Spleen (tissue), 11 donors: ENCODE measurements around the gene PHF20. TPM values are rescaled to one million over a fixed set of nuclear protein-coding genes. Genes with fewer than 3 reads are reported as not detected.
"Not testable (repeated sequence)": the region's sequence is repeated elsewhere in the genome, so short reads cannot be mapped to it uniquely, and the experiment has no call there.

Experiments used
- DNase-seq: peaks from one replicate; pipeline ENCODE4 v3.0.0-alpha.2; 2020
- H3K27ac ChIP-seq, 8 donors: fragments of 200-600 bp; sonication (generic) in 7 of 8; 1 replicate in 4 of 8; 2 replicates in 4 of 8; pipeline versions ENCODE4 v1.5.0 to v1.8.0; 2016 to 2021; ENCODE audit warnings: inconsistent platforms in 4 of 8, mild to moderate bottlenecking in 4 of 8, moderate library complexity in 1 of 8
- H3K27me3 ChIP-seq, 7 donors: fragments of 200-600 bp; sonication (generic) in 6 of 7; replicated peaks in 1 of 7; 1 replicate in 4 of 7; 2 replicates in 3 of 7; pipeline versions ENCODE4 v1.5.0 to v1.8.0; 2016 to 2021; ENCODE audit warnings: inconsistent platforms in 3 of 7, mild to moderate bottlenecking in 1 of 7
- H3K36me3 ChIP-seq, 6 donors: fragments of 200-600 bp; sonication (generic) in 5 of 6; 1 replicate in 4 of 6; 2 replicates in 2 of 6; pipeline versions ENCODE4 v1.5.0 to v1.8.0; 2016 to 2021; ENCODE audit warnings: inconsistent platforms in 2 of 6
- H3K4me1 ChIP-seq, 6 donors: fragments of 200-600 bp; sonication (generic) in 5 of 6; 1 replicate in 3 of 6; 2 replicates in 3 of 6; pipeline versions ENCODE4 v1.5.0 to v1.8.0; 2016 to 2021; ENCODE audit warnings: inconsistent platforms in 3 of 6
- H3K4me3 ChIP-seq, 8 donors: fragments of 200-600 bp; sonication (generic) in 7 of 8; 1 replicate in 4 of 8; 2 replicates in 4 of 8; pipeline versions ENCODE4 v1.5.0 to v1.8.0; 2016 to 2021; ENCODE audit warnings: inconsistent platforms in 4 of 8, mild to moderate bottlenecking in 4 of 8, moderate library complexity in 2 of 8
- H3K9me3 ChIP-seq, 8 donors: fragments of 200-600 bp; sonication (generic) in 7 of 8; 1 replicate in 4 of 8; 2 replicates in 4 of 8; pipeline versions ENCODE4 v1.5.0 to v1.8.0; 2016 to 2021; ENCODE audit warnings: inconsistent platforms in 4 of 8
- CTCF ChIP-seq, 11 experiments: fragments of 200-600 bp in 7 of 11; fragments of 450-650 bp in 4 of 11; sonication (generic) in 4 of 11; IDR thresholded peaks in 8 of 11; conservative IDR thresholded peaks in 3 of 11; 1 replicate in 7 of 11; 2 replicates in 4 of 11; pipeline versions ENCODE4 v1.4.0 to v1.8.0; 2016 to 2021; ENCODE audit warnings: antibody characterized with exemption in 11 of 11, inconsistent platforms in 4 of 11, mild to moderate bottlenecking in 1 of 11
- POLR2A ChIP-seq, 3 donors: fragments of 450-650 bp; IDR thresholded peaks; one replicate each; pipeline ENCODE4 v1.5.1; 2017; ENCODE audit warnings: antibody characterized with exemption in 3 of 3, mild to moderate bottlenecking in 1 of 3
- POLR2AphosphoS5 ChIP-seq, 3 donors: sonication (generic); formaldehyde crosslinking; IDR thresholded peaks; one replicate each; pipeline ENCODE4 v1.5.1; 2017; ENCODE audit warnings: antibody characterized with exemption in 3 of 3
- WGBS, 5 donors: extraction: QIAGEN DNeasy Blood & Tissue Kit in 3 of 5; methylation state at CpG; one replicate each; pipeline versions ENCODE4 v1.1.5 to v1.1.7; 2013 to 2018; 5-methylcytosine and 5-hydroxymethylcytosine counted together
- intact Hi-C: fragments of 100-400 bp; cut with DNase I; formaldehyde crosslinking; loops from one replicate; pipeline ENCODE4 v1.15.0; 2023; ENCODE audit warnings: low total_unique reads
- polyA plus RNA-seq, 3 donors: library from polyadenylated mRNA; stranded (reverse); fragments of 200-250 nt; gene quantifications; one replicate each; pipeline ENCODE4 v1.2.1, GENCODE V29; 2013
- total RNA-seq, 7 donors: library from RNA; depleted of rRNA in 3 of 7; stranded (reverse); fragments of >200 nt in 3 of 7; fragmentation: NEBNext Ultra II Directional in 4 of 7; extraction: Animal tissue kit (Norgen Biotek cat#: 25700) in 4 of 7; gene quantifications; one replicate each; pipeline versions ENCODE4 v1.1.0 to v1.2.1, GENCODE V29; 2016 to 2021
- donor health status: healthy with polysubstance abuse.
- donor health status: DM: no; HTN: no; CAD: no; lungs with moderate emphysema.
- donor health status: DM: no; HTN: no; CAD: no.
- donor health status: Bipolar disorder and iron deficiency.
- donor health status: healthy.
- donor health status: DM: no; HTN: no; CAD: no.
- donor health status: DM: yes; HTN: yes; CAD: no.

The PHF20 gene
- total and polyA plus RNA-seq, 10 donors = 40.0 to 89.9 (median 57.4) TPM

GRCh38 chr20:35776513-35777101 lies 4.8 kb downstream of the PHF20 start:
- H3K4me3 ChIP-seq = no peak overlapping the region
- H3K36me3 ChIP-seq = peaks cover 0 to 65% (median 8%) of the 10 kb centered on the region in 6 donors
- no peak for DNase-seq
- H3K27me3 ChIP-seq = no peaks in the 10 kb centered on the region
- intact Hi-C loops = no loop called here
- no peaks in the 10 kb centered on the region for H3K9me3 ChIP-seq
- H3K27ac ChIP-seq = peak overlapping the region in 4 of 8 donors; percentile 2 to 53 (median 14)
- no peak for TF ChIP-seq POLR2A (IDR thresholded peaks at IDR 0.05)
- no peak for TF ChIP-seq POLR2AphosphoS5 (IDR thresholded peaks at IDR 0.05)
- TF ChIP-seq CTCF (IDR thresholded peaks at IDR 0.05 in 8 of 11, conservative IDR thresholded peaks at IDR 0.05 in 3 of 11) = no peak
- peaks cover 40 to 89% (median 56%) of the 10 kb centered on the region in 6 donors for H3K4me1 ChIP-seq
- WGBS, 5 donors = 69 to 87% (median 79%) methylated on average over 4 of the region's 4 CpGs

- 81 to 96% (median 90%) methylated on average over 12 of the region's 12 CpGs for WGBS, 5 donors
- H3K27me3 ChIP-seq, intact Hi-C loops, H3K4me3 ChIP-seq, H3K27ac ChIP-seq, H3K9me3 ChIP-seq: not testable (repeated sequence)
- Histone ChIP-seq H3K36me3 (peaks cover 0 to 96% (median 21%) of the 10 kb centered on the region in 6 donors), H3K4me1 (peaks cover 0 to 55% (median 5%) of the 10 kb centered on the region in 6 donors)
- peak; percentile 8 for DNase-seq
Measured at GRCh38 chr20:35783811-35784210, 12.0 kb downstream of the PHF20 start.

GRCh38 chr20:35785541-35785940 lies 13.7 kb downstream of the PHF20 start:
- 94 to 97% (median 95%) methylated on average over 4 of the region's 4 CpGs for WGBS, 5 donors
- H3K4me1 ChIP-seq = peaks cover 0 to 59% (median 5%) of the 10 kb centered on the region in 6 donors
- intact Hi-C loops, H3K9me3 ChIP-seq, H3K4me3 ChIP-seq, H3K27ac ChIP-seq, H3K27me3 ChIP-seq: not testable (repeated sequence)
- peaks cover 0 to 95% (median 21%) of the 10 kb centered on the region in 6 donors for H3K36me3 ChIP-seq
- peak; percentile 6 for DNase-seq

- H3K4me1 ChIP-seq = peaks cover 0 to 62% (median 20%) of the 10 kb centered on the region in 6 donors
- intact Hi-C loops = no loop called here
- peaks cover 0 to 71% (median 5%) of the 10 kb centered on the region in 6 donors for H3K36me3 ChIP-seq
- TF ChIP-seq CTCF (IDR thresholded peaks at IDR 0.05 in 8 of 11, conservative IDR thresholded peaks at IDR 0.05 in 3 of 11) (no peak), POLR2AphosphoS5 (IDR thresholded peaks at IDR 0.05) (no peak), POLR2A (IDR thresholded peaks at IDR 0.05) (no peak)
- no peaks in the 10 kb centered on the region for H3K9me3 ChIP-seq
- no peak overlapping the region for H3K4me3 ChIP-seq
- peak; percentile 6 for DNase-seq
- no peaks in the 10 kb centered on the region for H3K27me3 ChIP-seq
- WGBS, 5 donors = 89 to 100% (median 98%) methylated on average over 4 of the region's 4 CpGs
- H3K27ac ChIP-seq = no peak overlapping the region
Measured at GRCh38 chr20:35788796-35789195, 17.0 kb downstream of the PHF20 start.

GRCh38 chr20:35791097-35791496 lies 19.3 kb downstream of the PHF20 start:
- Histone ChIP-seq H3K4me1 (peaks cover 0 to 72% (median 31%) of the 10 kb centered on the region in 6 donors), H3K36me3 (peaks cover 0 to 51% (median 3%) of the 10 kb centered on the region in 6 donors), H3K4me3 (no peak overlapping the region), H3K9me3 (no peaks in the 10 kb centered on the region), H3K27ac (peak overlapping the region in 1 of 8 donors; percentile 80), H3K27me3 (no peaks in the 10 kb centered on the region)
- DNase-seq = no peak
- intact Hi-C loops = no loop called here
- TF ChIP-seq POLR2AphosphoS5 (IDR thresholded peaks at IDR 0.05) = no peak
- WGBS, 5 donors = 92 to 99% (median 94%) methylated on average over 5 of the region's 5 CpGs
